ENCODE measurements around the gene SYNJ2.

The SYNJ2 gene

DNA sequence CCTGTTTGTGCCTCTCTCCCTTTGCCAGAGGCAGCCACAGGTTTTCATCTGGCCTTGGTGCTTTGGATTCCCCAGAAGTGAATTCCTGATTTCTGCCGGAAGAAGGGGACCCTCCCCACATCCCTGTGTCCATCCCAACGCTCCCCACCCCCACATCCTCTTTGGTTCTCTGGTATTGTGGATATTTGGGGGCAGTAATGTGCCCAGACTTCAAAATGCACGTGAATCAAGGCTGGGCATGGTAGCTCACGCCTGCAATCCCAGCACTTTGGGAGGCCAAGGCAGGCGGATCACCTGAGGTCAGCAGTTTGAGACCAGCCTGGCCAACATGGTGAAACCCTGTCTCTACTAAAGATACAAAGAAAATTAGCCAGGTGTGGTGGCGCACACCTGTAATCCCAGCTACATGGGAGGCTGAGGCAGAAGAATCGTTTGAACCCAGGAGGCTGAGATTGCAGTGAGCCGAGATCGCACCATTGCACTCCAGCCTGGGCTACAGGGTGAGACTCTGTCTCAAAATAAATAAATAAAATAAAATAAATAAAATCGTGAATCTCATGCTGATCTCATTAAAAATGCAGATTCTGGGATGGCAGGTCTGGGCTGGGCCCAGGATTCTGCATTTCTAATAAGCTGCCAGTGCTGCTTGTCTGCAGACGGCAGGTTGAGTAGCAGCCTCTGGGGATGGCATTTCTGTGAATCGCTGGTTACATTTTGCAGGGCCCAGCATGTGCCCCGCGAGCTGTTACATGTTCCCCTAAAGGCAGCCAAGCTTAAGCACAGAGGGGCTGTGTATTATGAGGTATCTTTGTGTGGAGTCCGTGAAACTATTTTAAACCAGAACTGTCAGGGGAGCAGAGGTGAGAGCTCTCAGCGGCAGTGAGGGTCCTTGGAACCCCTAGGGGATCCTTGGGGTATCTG lies 49.0 kb downstream of the SYNJ2 start:
- DNase-seq, result no peak

DNA sequence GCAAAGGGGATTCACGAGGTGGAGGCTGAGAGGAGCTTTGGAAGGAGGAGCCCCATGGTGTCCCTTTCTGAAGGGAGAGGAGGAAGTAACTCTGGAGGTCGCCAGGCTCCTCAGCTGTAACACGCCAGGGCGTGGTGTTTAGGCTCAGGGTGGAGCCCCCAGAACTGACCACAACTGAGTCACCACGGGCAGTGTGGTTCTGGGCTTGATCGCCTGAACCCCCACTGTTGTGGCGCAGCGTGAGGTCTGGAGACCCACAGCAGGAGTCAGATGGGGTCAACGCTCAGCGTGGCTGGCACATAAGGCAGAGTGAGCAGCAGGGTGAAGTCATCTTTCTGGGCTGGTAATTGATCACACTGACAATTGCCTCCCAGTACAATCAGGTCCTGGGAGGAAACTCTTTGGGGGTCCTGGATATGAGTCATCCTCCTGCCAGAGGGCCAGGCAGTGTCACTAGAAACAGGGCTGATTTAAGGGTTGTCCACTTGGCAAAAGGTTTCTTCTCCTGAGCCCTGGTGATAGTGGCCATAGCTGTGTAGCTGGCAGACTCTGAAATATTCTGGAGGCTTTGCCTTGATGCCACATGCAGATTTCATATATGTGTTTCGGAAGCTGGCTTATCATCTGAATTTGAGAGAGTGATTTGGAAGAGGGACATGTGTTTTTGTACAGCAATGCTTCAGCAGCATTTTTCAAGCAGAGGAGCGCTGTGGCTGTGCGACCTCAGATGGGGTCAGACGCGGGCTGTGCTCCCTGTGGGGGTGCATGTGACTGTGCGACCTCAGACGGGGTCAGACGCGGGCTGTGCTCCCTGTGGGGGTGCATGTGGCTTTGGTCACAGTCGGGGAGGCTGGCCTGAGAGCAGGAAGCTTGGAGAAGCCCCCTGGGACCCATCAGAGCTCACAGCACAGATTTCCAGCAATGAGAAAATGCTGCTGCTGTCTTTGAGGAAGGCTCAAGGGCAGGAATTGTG lies 50.0 kb downstream of the SYNJ2 start:
- no peak for DNase-seq

DNA sequence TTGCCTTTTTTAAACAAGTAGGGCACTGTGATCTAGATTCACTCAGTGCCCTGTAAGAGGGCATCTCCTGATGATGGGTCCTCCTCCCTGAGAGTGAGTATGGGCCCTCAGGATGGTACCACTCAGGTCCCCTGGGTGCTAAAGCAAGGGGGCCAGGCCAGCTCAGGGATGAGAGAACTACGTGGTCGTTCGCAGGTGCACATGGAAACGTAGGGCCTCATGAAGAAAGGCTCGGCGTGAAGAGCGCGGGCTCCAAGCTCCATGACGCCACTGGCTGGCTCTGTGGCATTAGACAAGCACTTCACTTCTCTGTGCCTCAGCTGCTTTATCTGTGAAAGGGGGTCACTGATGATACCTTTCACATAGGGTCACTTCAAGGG lies 50.7 kb downstream of the SYNJ2 start:
- DNase-seq, result no peak

DNA sequence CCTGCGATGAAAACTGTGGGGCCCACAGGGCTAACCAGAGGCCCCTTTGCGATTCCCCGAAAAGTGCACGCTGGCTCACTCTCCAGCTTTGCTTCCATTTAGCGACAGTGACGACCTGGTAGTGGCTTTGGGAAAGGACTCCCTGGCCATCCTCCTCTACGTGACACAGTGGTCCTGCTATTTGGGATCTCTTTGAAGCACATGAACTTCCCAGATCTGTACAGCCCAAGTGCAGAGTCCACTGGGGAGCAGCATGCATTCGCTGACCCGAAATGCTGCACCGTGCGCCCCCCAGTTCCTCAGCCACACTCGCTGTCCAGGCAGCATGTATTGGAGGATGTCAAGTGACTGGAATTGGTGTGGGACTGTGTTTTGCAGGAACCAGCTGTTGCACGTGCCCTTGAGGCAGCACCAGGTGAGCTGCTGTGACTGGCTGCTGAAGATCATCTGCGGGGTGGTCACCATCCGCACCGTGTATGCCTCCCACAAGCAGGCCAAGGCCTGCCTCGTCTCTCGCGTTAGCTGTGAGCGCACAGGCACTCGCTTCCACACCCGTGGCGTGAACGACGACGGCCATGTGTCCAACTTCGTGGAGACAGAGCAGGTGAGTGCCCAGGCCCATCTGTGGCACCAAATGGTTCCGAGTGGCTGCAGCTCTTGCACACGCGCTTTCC lies 51.6 kb downstream of the SYNJ2 start:
- no peak for DNase-seq

DNA sequence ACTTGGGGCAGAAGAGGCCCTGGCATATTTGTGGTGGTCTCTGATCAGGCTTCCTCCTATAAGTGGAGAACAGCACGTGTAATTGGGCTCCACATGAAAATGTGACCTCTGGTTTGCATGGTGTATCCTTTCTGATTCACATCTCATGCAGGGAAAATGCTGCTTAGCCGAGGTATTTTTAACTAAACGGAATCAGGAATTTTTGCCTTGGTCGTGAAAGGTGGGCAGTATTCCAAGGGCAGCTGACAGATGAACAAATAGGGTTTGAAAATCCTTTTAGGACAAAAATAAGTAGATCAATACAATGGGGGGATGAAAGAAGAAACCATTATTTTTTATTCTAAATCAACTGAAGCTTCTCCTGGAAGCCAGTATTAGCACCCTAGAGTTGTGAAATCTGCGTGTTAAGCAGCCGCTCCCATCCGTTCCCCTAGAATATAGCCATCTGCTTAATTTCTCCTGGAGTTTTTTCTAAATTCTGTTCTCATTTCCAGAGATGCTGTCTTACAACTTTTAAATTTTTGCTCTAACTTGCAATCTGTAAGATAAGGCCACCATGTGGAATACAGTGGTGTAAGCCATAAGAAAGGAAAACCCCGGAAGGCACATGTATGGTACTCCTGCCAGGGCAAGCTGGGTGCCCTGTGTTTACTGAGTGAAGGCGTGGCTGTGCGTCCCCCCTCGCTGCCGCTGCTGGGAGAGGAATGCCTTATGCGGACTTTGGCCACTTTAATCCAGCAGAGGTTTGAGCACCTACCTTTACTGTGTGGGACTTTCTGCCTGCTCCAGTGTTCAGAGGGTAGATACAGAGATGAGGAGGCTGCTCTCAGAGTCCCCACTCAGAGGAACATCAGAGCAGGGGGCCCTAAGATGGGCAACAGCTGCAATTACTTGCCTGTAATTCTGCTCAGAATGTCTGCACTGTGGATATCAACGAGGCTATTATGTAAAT lies 52.4 kb downstream of the SYNJ2 start:
- no peak for DNase-seq

DNA sequence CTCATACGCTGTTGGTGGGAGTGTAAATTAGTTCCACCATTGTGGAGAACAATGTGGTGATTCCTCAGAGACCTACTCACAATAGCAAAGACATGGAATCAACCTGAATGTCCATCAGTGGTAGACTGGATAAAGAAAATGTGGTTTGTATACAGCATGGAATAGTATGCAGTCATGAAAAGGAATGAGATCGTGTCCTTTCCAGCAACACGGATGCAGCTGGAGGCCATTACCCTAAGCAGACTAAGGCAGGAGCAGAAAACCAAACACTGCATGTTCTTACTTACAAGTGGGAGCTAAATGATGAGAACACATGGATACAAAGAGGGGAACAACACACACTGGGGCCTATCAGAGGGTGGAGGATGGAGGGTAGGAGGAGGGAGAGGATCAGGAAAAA lies 54.6 kb downstream of the SYNJ2 start:
- DNase-seq, result no peak

DNA sequence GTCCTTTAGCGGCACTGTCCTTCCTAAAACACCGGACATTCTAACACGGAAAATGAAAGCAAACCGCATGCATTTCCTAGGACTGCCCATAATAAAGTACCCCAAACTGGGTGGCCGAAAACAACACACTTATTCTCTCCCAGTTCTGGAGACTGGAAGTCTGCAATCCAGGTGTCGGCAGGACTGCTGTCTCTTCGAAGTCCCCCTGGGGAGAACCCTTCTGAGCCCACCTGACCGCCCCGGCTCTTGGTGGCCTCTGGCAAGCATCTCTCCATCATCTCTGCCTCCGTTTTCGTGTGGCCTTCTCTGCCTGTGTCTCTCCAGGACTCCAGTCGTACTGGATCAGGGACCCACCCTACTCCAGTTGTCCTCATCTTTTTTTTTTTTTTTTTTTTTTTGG lies 55.4 kb downstream of the SYNJ2 start:
- no peak for DNase-seq

DNA sequence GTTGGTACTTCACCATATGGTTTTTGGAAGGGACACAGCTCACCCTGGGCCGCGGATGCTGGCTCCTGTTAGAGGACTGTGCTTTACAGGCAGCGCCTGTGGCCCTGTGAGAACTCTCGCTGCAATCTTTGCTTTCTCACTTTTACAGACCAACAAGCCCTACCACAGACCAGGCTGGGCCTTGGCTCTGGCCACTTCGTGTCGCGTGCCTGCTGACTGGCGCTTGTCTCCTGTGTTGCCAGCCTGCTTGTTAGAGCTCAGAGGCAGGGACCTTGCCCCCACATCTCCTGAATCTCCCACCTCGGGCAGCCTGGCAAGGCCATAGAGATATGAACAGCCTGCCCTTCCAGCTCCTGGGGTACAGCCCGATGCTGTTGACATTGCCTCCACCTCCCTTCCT lies 56.1 kb downstream of the SYNJ2 start:
- no peak for DNase-seq

DNA sequence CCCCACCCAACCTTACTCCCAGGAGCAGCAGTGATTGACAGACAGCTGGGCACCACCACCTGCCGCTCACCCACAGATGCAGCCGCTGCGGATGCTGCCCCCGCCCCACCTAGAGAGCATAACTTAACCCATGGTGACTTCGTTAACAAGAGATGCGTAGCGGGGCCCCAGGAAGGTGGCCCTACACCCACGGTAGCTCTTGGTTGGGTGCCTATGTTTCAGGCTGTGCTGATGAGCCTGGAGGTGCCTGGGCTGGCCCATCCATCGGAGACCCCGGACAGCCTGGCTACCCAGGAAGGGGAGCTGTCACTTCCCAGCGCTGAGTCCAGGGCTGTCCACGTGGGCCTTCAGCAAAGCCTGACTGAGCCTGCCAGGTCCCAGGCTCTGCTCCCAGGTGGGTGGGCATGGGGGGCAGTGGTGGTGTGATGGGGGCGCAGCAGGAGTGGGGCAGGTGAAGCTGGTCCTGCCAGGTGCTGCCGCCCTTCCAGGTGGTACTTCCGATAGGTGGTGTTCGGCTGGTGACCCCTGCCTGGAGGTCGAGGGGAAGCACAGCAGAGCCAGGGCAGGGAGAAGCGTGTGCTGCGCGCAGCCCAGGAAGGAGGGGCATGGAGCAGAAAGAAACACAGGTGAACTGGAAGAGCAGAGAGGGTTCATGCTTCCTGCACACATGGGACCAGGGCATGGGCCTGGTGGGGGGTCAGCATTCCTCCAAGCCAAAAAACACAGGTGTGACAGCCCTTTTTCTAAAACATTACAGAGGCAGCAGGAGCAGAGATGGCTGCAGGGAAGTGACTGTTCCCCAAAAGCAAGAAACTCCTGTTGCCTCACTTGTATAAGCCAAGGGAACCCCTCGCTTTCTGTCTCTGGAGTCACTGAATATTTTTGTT lies 56.9 kb downstream of the SYNJ2 start:
- no peak for DNase-seq

DNA sequence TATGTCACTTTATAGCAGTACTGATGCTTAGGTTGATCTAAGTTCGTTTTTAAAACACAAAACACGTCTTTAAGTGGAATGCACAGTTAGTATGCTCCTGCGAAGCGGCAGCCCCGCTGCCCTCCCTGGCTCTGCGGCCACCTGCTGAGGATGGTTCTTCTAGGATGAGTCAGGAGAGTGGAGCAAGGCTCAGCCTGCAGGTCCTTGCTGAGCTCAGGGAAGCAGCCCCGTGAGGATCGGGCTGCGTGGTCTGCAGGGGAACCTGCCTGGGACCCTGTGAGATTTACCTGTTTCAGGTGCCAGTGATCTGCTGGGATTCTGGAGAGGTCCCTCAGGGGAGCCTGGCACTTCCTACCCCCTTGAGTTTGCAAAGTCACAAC lies 57.5 kb downstream of the SYNJ2 start:
- no peak for DNase-seq

DNA sequence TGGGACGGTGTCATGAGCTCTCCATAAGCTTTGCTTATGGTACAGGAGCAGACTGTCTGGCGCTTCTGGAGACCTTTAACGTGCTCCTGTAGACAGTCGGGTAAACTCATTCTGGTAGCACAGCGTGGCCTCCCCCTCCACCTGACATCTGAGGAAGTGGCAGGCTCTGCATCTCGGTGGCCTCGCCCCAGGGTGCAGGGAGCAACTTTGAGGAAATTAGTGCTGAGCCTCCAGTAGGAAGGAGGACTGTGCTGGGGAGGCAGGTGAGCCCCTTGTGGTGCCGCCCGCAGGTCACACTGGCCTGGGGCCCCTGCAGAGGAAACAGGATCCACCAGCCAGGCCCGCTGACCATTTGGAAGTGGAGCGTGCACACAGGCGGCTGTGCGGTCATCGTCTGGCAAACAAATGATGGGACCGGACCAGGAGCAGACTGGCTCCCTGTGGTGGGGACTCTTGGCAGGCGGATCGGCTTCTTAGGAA lies 57.9 kb downstream of the SYNJ2 start:
- DNase-seq, result no peak

DNA sequence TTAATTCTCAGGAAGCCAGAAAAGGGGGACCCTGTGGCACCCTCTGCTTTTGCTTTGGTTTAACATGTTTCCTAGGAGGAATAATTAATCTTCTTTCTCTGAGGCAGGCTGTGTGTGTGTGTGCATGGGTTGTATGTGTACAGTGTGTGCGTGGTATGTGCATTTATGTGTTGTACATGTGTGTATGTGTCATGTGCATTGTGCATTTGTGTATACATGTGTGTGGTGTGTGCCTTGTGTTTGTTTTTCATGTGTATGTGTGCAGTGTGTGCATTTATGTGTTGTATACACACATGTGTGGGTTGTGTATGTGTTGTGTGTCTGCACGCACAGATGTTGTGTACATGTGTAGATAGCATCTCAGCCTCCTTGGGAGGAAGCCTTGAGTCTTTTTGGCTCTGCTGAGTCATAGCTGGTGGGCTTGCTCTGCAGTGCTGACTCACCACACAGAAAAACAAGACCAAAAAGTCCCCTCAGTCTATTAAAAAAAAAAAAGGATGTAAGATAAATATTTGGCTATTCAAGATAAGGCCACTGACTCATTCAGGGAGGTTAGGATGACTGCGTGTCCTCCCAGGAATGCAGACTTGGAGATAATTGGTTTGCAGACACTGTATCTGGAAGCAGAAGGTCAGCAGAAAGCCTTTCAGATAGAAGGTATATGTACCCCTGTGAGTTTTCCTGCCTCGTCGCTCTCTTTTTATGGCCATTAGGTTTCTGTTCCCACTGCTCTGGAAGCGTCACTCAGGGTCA lies 58.6 kb downstream of the SYNJ2 start:
- no peak for DNase-seq

DNA sequence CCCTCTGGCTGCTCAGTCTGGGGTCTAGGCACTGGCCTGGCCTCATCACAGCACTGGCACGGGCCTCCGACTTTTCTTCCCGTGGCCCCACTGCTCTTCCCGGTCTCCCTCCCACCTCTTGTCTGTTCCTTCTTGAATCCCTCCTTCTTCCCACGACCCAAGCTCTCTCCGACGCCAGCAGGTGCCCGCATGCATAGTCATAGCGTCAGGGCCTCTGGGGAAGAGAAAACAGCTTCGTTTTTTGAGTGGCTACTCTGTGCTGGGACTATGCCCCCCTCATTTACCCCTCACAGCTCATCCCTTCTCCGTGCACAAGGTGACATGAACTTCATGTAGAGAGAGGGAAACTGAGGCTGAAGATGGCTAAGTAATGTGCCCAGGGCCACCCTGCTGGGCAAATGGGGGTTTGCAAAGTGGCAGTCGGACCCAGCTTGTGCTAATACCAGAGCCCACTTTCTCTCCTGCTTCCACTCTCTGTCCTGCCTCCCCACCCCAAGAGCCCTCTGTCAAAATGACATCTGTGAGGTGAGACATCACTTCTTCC lies 59.2 kb downstream of the SYNJ2 start:
- DNase-seq, result no peak

DNA sequence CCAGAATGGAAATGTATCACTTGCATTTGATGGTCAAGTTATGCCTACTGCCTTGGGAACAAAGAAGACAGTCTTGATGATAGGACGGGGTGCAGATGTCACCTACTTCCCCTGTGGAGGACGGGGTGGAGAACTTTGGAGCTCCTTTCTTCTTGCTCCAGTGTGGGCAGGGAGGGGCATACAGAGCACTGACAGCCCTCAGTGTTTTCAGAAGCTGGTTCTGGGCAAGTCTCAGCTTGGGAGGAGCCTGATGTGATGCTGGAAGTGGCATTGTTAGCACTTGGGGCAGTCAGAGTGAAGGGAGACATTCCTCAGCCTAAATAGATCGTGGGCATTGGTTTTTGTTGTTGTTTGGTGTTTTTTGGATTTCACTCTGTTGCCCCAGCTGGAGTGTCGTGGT lies 59.7 kb downstream of the SYNJ2 start:
- no peak for DNase-seq

DNA sequence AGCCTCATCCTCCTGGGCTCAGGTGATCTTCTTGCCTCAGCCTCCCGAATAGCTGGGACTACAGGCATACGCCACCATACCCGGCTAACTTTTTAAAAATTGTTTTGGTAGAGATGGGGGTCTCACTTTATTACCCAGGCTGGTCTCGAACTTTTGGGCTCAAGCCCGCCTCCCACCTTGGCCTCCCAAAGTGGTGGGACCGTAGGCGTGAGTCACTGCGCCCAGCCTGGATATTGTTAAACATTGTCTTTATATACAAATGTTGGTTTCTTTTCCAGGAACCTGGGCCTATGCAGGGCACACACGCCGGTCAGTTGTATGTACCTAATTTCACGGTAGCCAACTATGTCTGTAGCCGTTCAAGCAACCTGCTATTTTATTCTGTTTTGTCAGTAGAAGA lies 60.1 kb downstream of the SYNJ2 start:
- DNase-seq, result no peak

DNA sequence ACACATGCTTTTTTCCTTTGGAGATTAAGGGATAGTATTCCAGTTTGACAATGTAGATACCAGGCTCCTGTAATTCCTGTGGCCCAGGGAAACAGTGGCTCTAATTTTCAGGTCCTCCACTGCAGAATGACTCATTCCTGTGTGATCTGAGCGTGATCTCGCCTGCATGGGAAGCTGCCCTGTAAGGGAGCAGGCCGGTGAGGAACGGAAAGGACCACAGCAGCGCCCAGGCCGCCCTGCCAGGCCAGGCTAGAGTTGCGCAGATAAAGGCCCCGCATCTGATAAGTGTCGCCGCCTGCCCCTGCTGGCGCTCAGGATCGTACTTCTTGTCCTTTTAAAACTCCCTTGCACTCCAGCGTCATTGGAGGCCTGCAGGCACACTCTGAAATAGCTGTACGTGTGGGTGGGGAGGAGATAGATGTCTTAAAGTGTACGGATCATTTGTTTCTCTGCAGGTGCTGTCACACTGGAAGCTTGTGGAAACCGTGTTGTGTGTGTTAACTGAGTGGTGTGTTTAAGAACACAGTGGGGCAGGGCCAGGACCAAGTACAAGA lies 60.7 kb downstream of the SYNJ2 start:
- no peak for DNase-seq

DNA sequence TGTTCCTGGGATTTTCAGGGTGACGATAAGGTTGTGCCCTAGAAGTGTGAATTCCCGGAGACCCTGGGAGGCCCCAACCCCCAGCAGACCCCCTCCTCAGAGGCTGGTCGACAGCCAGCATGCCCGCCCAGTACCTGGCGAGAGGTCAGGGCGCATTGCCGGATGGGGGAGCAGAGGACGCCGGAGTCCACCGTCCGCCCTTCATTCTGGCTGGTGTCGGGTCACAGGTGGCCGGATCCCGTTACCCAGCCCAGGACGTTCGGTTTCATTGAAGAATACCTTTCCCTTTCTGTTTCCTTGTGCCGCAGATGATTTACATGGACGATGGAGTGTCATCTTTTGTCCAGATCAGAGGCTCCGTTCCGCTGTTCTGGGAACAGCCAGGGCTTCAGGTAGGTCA lies 61.3 kb downstream of the SYNJ2 start:
- no peak for DNase-seq

DNA sequence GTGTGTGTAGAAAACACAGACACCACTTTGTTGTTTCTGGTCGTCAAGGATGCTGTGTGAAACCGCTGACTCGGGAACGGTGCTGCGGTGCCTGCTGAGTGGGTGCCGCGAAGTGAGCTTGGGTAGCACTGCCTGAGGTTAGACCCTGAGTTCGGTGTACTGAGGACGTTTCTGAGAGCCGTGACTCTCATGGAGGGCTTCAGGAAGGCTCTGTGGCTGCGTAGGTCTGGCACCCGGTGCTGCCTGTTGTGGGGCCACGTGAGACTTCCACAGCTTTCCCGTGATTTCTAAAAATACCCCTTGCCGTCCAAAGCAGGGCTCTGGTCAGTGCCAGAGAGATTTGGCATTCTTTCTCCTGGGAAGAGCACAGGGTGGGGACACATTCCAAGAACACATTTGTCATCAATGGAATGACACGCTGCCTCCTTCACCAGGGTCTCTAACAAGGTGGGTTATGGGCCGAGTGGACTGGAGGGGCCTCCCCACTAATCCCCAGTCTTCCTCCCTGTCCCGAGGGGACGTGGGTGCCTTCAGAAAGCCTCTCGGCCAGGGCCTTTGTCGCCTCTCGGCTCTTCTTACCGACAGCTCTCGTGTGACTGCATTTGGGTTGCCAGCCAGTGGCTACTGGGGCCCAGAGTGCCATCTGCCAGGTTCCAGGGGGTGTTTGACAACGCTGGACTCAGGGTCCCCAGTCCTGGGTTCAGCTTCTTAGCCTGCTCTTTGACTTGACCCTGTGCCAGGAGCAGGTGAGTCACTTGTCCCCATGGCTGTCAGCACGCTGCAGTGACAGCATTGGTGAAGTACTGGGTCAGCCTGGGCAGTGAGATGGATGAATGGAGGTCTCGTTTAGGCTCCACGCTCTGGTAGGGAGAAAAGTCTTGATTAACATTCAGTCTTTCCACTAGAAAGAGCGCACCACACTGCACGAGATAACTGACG lies 62.2 kb downstream of the SYNJ2 start:
- DNase-seq, result no peak

Data from NCI-H187 treated with DMSO at 0.1 percent for 48 hours (cell line).